ENCODE results near the gene TSHZ2.

GRCh38 chr20:53183181-53183580 lies 211.0 kb downstream of the TSHZ2 start:
- TF ChIP-seq POLR2A (IDR thresholded peaks at IDR 0.05; ENCODE audit: low read depth, low read length) (no peak), TAF1 (IDR thresholded peaks at IDR 0.05; ENCODE audit: borderline replicate concordance, low read depth, low read length) (no peak), POLR2AphosphoS5 (IDR thresholded peaks at IDR 0.05; ENCODE audit: low read depth, low read length) (no peak)

All from GM12892 (cell line).